HG02798 (cell line): Measurements from ENCODE around the gene NFKB1.
"Not testable (repeated sequence)": the region's sequence is repeated elsewhere in the genome, so short reads cannot be mapped to it uniquely, and the experiment has no call there.

Source experiments
- ATAC-seq: cut with Tn5 transposase; IDR thresholded peaks from one replicate; pipeline ENCODE4 v1.9.1; 2021; ENCODE audit warnings: mild to moderate bottlenecking; ENCODE audit not compliant: unreplicated experiment, poor library complexity

Gene NFKB1, protein sequence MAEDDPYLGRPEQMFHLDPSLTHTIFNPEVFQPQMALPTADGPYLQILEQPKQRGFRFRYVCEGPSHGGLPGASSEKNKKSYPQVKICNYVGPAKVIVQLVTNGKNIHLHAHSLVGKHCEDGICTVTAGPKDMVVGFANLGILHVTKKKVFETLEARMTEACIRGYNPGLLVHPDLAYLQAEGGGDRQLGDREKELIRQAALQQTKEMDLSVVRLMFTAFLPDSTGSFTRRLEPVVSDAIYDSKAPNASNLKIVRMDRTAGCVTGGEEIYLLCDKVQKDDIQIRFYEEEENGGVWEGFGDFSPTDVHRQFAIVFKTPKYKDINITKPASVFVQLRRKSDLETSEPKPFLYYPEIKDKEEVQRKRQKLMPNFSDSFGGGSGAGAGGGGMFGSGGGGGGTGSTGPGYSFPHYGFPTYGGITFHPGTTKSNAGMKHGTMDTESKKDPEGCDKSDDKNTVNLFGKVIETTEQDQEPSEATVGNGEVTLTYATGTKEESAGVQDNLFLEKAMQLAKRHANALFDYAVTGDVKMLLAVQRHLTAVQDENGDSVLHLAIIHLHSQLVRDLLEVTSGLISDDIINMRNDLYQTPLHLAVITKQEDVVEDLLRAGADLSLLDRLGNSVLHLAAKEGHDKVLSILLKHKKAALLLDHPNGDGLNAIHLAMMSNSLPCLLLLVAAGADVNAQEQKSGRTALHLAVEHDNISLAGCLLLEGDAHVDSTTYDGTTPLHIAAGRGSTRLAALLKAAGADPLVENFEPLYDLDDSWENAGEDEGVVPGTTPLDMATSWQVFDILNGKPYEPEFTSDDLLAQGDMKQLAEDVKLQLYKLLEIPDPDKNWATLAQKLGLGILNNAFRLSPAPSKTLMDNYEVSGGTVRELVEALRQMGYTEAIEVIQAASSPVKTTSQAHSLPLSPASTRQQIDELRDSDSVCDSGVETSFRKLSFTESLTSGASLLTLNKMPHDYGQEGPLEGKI

DNA sequence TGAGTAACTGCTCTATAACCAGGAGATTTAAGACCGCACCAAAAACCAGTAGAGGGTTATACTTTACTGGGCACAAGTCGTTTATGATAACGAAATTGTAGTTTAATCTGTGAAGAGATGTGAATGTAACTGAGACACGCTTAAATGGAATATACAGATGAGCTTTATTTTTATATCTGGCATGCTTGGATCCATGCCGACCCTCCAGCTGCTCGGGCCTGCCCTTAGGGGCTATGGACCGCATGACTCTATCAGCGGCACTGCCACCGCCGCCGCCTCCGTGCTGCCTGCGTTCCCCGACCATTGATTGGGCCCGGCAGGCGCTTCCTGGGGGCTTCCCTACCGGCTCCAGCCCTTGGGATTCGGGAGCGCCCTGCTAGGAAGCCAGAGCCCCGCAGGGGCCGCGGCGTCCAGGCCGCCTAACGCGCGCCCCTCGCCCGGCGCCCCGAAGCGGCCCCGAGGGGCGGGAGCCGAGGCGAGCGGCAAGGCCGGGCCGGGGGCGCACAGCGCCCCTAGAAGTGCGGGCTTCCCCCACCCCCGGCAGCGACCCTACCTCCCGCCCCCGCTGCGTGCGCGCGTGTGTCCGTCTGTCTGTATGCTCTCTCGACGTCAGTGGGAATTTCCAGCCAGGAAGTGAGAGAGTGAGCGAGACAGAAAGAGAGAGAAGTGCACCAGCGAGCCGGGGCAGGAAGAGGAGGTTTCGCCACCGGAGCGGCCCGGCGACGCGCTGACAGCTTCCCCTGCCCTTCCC, at the start of gene NFKB1:
Gene NFKB1 (plus strand): TSS at position 664 of the 751 bp plus-strand sequence. CDS start 24,160 bp downstream, outside the sequence.
- peak; percentile 71 for ATAC-seq

DNA sequence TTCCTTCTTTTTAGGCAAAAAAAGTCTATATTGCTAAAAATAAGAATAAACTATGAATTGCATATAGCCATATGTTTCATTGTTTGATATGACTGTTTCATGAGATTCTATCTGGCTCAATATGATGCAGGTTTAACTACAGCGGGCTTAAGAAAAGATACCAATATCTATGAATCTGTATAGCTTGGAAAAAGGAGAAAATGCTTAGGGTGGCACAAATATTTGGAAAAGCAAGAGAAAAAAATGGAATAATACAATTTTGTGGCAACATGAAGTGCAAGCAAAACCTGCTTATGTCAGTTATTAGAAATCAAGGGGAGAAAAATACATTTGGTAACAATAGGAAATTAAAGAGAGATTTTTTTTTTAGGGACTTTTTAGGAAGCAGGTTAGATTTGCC, 48.3 kb upstream of the NFKB1 start:
- no peak for ATAC-seq

DNA sequence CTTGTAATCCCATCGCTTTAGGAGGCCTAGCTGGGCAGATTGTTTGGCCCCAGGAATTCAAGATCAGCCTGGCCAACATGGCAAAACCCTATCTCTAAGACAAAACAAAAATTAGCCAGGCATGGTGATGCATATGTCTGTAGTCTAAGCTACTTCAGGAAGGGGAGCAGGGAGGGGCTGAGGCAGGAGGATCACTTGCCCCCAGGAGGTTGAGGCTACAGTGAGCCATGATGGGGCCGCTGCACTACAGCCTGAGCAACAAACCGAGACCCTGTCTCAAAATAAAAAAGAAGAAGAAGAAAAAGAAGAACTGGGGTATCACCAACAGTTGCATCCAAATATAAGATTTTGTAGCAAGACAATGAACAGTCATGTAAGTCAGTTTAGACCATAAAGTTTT, 47.3 kb upstream of the NFKB1 start:
- no peak for ATAC-seq

DNA sequence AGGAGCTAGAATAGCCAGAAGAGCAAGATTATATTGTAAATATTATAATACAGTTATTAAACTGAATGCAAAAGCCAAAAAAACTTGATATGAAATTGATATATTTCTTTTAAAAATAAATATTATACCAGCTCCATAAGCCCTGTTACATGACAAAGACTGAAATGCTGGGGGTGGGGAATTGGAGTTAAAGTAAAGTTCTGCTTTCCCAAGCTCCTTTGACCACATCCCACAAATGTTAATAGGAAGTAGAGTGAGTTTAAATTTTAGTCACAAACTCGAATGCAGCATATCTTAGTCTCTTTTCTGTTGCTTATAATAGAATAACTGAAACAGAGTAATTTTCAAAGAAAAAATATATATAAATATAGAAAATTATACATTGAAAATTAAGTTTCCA, 46.9 kb upstream of the NFKB1 start:
- no peak for ATAC-seq

DNA sequence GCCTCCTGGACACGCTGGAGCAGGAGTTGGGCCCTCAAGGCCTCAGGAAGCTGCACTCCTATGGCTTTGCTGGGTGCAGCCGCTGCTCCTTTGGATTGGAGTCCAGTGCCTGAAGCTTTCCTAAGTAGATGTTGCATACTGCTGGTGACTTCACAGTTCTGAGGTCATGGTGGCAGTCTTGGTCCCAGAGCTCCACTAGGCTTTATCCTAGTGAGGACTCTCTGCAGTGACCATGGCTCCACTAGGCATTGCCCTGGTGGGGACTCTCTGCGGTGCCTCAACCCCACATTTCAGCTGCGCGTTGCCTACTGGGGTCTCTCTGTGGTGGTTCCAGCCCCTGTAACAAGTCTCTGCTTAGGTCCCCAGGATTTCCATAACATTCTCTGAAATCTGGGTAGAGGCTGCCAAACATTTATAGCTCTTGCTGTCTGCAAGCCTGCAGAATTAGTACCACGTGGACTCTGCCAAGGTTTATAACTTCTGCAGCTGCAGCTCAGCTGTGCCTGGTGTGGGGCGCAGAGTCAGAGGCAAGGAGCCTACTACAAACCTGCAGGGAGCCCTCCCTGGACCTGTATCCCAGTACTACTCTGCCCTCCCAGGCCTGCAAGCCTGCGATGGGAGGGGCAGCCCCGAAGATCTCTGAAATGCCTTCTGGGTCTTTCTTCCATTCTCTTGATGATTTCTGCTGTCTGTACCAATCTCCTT, 46.0 kb upstream of the NFKB1 start:
- ATAC-seq: no peak

DNA sequence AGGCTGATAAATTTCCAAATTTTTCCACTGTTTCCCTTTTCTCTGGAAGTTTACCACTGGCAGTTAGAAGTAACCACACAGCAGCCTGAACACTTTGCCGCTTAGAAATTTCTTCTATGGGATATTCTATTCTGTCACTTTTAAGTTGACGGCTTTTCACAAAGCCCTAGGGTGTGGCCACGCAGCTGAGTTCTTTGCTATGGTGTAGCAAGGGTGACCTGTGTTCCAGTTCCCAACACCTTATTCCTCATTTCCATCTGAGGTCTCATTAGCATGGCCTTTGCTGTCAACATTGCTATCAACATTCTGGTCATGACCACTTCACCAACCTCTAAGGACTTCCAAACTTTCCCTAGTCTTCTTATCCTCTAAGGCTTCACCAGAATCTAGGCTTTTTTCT, 45.4 kb upstream of the NFKB1 start:
- ATAC-seq: no peak

DNA sequence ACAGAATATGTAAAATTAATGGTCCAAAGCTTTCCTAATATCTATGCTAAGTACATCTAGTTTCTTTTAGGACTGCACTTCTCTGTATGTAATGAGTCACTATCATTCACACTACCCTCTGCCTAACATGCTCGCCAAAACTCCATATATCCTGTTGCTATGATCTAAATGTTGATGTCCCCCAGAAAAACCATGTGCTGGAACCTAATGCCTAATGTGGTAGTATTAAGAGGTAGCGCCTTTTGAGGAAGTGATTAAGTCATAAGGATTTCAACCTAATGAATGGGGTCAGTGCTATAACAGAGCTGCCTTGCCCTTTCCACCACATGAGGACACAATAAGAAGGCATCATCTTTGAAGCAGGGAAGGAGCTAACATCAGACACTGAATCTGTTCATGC, 34.9 kb upstream of the NFKB1 start:
- no peak for ATAC-seq

DNA sequence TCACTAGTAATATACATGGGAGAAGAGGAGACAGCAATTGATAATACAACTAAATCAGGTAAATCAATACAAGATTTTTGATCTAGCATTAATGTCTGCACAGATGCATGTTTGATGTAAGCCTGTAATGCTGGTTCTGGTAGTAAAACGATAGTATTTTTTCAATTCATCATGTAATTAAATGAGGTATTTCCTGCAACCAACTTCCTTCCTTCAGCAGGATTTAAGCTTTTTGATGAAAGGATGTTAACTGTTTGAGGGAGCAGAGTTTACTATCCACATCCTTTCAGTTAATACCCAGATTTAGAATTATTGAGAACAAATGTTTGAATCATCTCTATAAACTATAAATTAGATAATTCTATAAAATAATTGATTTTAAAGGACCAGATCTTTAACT, 31.4 kb upstream of the NFKB1 start:
- ATAC-seq: no peak

DNA sequence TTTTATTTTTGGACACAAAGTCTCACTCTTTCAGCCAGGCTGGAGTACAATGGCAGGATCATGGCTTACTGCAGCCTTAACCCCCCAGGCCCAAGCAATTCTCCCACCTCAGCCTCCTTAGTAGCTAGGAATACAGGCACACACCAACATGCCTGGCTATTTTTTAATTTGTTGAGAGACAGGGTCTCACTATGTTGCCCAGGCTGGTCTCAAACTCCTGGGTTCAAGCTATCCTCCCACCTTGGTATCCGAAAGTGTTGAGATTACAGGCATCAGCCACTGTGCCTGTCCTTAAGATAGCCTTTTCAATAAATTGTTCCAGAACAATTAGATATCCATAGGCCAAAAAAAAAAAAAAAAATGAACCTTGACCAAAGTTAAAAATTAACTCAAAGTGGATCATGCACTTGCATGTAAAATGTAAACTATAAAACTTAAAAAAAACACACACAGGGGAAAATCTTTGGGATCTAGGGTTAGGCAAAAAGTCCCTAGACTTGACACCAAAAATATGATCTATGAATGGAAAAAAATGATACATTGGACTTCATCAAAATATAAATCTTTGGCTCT, 28.6 kb upstream of the NFKB1 start:
- no peak for ATAC-seq

DNA sequence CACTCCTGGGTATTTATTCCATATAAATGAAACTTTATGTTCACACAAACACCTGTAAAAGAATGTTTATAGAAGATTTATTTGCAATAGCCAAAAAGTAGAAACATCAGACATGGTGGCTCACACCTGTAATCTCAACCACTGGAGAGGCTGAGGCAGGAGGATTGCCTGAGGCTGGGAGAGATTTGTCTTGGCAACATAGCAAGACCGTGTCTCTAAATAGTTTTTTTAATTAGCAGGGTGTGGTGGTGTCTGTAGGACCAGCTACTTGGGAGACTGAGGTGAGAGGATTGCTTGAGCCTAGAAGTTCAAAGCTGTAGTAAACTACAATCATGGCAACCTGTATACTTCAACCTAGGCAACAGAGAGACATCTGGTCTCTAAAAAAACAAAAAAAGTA, 27.7 kb upstream of the NFKB1 start:
- ATAC-seq: no peak

DNA sequence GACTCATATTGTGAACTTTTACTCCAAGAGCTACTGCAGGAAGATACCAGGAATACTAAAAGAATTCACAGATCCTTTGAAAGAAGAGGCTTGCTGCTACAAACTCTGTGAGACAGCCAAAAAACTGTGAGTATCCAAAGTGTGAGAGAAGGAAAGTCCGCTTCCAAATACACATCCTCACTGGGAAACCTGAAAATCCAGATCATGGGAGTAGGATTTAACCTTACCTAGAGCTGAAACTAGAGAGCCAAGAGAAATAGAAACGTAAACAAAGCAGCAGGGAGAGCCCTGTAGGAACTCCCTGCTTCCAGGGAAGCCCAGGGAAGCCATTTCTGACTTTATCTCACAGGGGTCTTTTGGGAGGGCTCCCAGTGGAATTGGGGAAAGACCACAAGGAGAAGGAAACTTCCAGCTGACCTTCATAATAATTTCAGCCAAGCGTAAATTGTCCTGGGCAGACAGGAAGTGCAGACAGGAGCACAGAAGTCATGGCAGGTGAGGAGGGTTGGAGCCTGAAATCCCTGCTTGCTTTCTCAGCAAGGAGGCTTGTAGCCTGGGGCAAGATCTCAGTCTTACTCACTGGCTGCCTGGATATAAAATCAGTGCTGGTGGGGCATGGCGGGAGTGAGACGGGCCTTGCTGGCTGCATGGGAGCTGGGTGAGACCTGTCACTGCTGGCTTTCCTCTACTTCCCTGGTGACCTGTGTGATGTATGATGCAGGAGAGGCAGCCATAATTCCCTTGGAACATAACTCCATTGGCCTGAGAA, 26.2 kb upstream of the NFKB1 start:
- ATAC-seq: no peak

DNA sequence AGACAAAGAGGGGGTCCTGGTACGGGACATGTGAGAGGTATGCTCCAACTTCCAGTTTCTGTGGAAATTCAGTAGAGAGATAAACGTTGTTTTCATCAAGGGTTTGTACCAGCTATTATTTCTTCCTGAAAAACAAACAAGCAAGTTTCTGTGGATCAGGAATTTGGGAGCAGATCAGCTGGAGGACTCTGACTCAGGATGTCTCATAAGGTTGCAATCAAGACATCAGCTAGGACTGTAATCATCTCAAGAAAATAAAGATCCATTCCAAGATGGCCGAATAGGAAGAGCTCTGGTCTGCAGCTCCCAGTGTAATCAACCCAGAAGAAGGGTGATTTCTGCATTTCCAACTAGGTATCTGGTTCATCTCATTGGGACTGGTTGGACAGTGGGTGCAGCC, 23.5 kb upstream of the NFKB1 start:
- ATAC-seq: no peak

DNA sequence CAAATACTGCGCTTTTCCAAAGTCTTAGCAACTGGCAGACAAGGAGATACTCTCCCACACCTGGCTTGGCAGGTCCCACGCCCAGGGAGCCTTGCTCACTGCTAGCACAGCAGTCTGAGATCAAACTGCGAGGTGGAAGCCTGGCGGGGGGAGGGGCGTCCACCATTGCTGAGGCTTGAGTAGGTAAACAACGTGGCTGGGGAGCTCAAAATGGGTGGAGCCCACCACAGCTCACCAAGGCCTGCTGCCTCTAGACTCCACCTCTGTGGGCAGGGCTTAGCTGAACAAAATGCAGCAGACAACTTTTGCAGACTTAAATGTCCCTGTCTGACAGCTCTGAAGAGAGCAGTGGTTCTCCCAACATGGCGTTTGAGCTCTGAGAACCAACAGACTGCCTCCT, 23.0 kb upstream of the NFKB1 start:
- no peak for ATAC-seq

DNA sequence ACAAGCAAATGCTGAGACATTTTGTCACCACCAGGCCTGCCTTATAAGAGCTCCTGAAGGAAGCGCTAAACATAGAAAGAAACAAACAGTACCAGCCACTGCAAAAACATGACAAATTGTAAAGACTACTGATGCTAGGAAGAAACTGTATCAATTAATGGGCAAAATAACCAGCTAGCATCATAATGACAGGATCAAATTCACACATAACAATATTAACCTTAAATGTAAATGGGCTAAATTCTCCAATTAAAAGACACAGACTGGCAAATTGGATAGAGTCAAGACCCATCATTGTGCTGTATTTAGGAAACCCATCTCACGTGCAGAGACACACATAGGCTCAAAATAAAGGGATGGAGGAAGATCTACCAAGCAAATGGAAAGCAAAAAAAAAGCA, 21.3 kb upstream of the NFKB1 start:
- ATAC-seq: not testable (repeated sequence)

DNA sequence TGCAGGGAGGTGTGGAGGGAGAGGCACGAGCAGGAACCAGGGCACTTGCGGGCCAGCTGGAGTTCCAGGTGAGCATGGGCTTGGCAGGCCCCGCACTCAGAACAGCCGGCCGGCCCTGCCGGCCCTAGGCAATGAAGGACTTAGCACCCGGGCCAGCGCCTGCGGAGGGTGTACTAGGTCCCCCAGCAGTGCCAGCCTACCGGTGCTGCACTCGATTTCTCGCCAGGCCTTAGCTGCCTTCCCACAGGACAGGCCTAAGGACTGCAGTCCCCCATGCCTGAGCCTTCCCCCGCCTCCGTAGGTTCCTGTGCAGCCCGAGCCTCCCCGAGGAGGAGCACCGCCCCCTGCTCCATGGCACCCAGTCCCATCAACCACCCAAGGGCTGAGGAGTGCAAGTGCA, 18.0 kb upstream of the NFKB1 start:
- ATAC-seq: no peak

DNA sequence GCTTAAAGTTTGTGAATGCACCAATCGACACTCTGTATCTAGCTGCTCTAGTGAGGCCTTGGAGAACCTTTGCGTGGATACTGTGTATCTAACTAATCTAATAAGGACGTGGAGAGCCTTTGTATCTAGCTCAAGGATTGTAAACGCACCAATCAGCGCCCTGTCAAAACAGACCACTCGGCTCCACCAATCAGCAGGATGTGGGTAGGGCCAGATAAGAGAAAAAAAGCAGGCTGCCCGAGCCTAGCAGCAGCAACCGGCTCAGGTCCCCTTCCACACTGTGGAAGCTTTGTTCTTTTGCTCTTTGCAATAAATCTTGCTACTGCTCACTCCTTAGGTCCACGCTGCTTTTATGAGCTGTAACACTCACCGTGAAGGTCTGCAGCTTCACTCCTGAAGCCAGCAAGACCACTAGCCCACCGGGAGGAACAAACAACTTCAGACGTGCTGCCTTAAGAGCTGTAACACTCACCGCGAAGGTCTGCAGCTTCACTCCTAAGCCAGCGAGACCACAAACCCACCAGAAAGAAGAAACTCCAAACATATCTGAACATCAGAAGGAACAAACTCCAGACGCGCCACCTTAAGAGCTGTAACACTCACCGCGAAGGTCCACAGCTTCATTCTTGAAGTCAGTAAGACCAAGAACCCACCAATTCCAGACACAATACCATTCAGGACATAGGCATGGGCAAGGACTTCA, 17.0 kb upstream of the NFKB1 start:
- ATAC-seq: not testable (repeated sequence)

DNA sequence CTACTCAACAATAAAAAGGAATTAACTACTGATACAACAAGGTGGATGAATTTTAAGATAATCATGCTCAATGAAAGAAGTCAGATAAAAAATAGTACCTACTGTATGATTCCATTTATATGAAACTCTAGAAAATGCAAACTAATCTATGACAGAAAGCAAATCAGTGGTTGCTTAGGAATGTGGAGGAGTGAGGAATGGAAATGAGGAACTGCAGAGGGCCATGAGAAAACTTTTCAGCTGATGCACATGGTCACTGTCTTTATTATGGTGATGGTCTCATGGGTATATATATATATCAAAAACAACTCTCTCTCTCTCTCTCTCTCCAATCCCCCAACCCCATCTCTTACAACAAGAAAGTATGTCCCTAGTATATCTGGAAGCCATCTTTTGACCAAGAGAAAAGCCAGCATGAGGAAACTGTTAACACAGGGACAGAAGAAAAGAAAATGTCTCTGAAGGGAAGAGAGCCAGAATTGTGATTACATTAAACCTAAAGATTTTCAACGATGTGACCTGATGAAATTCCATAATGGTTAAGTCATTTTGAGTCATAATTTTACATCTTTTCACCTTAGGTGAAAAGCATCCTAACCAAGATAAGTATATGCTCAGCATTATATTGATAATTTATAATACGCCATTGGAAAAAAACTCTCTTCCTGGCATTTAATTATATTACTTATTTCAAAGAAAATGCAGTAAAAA, 8.5 kb upstream of the NFKB1 start:
- ATAC-seq: no peak

DNA sequence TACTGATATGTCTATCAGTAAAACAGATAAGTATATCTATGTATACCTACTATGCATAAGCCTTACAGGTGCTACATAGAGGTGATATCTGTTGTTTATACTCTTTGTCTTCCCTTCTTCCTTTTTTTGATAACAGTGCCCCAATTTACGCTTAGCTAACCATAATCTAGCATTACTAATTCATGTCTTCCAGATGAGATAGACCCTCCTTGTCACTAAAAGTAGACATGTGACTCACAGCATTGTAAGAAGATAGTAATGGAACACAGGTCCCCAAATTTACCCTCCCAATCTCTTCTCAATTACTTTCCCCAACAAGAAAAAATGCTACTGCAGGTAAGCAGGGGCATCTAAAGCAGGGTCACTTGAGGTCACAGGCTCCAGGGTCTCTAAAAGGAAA, 7.9 kb upstream of the NFKB1 start:
- ATAC-seq: no peak
